NB4 (cell line): Measurements from ENCODE around the gene SOX3.

Source experiments
- MYC ChIP-seq: IDR thresholded peaks from 2 replicates; pipeline ENCODE4 v1.6.1; 2011; ENCODE audit warnings: low read depth, low read length
- POLR2A ChIP-seq: IDR thresholded peaks from 2 replicates; pipeline ENCODE4 v1.6.1; 2011; ENCODE audit warnings: mild to moderate bottlenecking; ENCODE audit not compliant: insufficient read length; ENCODE audit errors: extremely low read depth
- TF ChIP-seq, protein P1 (sequence below): IDR thresholded peaks from one replicate; pipeline ENCODE4 v1.5.1; 2012; ENCODE audit warnings: low read depth, low read length
- TF ChIP-seq, protein P2 (sequence below): IDR thresholded peaks from 2 replicates; pipeline ENCODE4 v1.6.1; 2011; ENCODE audit warnings: low read depth, low read length

DNA sequence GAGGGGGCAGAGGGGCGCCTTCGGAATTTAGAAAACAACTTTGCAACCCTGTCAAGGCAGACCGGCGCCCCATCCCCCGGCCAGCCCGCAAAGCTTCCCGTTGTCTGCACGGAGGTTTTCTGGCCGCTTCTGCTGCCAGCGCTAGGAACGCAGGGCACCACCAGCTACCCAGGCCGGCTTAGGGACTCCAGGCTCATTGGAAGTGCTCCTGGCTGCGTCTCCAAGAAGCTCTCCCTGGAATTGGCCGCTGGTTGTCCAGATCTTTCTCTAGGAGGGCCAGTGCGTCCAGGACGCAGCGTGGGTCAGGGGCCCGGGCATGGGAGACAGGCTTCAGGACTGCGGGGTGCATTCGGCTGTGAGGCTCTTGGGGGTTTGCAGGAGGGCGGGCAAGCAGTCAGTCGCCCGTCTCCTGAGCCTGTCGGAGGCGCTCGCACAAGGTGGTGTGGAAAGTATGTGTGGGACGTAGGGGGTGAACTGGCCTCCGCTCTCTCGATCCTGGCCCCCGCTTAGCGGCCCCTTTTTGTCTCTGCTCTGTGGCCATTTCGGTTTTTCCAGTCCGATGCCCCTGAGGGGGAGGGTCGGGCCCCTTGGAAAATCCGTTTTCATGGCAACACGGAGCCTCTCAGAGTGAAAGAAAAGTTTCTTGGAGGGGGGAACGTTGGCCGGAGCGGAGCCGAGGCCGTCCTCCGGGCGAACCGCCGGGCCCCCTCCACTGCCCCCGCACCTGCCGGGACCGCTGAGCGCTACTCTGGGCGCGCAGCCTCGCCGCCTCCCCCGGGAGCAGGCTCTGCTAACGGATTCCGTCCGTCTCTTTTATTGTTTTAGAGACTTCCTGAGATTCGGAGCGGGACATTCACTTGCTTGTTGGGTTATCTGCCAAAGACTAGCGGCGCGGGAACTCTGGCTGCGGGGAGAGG lies 810 bp upstream of the SOX3 start:
- TF ChIP-seq, protein P1, sequence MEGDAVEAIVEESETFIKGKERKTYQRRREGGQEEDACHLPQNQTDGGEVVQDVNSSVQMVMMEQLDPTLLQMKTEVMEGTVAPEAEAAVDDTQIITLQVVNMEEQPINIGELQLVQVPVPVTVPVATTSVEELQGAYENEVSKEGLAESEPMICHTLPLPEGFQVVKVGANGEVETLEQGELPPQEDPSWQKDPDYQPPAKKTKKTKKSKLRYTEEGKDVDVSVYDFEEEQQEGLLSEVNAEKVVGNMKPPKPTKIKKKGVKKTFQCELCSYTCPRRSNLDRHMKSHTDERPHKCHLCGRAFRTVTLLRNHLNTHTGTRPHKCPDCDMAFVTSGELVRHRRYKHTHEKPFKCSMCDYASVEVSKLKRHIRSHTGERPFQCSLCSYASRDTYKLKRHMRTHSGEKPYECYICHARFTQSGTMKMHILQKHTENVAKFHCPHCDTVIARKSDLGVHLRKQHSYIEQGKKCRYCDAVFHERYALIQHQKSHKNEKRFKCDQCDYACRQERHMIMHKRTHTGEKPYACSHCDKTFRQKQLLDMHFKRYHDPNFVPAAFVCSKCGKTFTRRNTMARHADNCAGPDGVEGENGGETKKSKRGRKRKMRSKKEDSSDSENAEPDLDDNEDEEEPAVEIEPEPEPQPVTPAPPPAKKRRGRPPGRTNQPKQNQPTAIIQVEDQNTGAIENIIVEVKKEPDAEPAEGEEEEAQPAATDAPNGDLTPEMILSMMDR, result no peak
- no peak for TF ChIP-seq POLR2A
- TF ChIP-seq, protein P2, sequence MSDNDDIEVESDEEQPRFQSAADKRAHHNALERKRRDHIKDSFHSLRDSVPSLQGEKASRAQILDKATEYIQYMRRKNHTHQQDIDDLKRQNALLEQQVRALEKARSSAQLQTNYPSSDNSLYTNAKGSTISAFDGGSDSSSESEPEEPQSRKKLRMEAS, result no peak
- TF ChIP-seq MYC, result no peak
